ENCODE data around the gene JMJD7. TPM values are rescaled to one million over a fixed set of nuclear protein-coding genes. Genes with fewer than 3 reads are reported as not detected.

JMJD7 gene
- total RNA-seq, 4 donors from 2014 or later, result 1.9 to 10.9 (median 7.6) TPM

DNA sequence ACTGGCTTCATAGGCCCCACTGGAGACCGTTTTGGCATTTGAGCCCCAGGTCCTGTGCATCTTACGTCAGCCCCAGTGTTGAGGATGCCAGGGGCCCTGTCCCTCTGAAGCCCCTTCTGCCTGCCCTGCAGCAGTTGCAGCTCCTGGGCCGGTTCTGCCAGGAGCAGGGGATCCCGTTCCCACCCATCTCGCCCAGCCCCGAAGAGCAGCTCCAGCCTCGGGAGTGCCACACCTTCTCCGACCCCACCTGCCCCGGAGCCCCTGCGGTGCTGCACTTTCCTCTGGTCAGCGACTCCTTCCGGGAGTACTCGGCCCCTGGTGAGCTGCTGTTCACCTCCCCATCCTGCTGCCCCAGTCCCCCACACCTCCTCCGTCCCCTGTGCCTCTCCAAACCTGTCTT, 19.3 kb downstream of the JMJD7 start:
- H3K4me1 ChIP-seq, result no peaks in the 10 kb centered on the region
- DNase-seq, result no peak
- H3K9me3 ChIP-seq, result no peaks in the 10 kb centered on the region
- peaks cover 8% of the 10 kb centered on the region for H3K27me3 ChIP-seq
- H3K27ac ChIP-seq, result no peak overlapping the region
- no peak overlapping the region for H3K4me3 ChIP-seq
- in situ Hi-C loops (cut with MboI; ENCODE audit: low pct_ligation_motif_present in 1 of 4, low pct_unique_long_range_greater_than_20kb in 1 of 4, low sequenced_read_pairs in 3 of 4) (no loop called here), intact Hi-C loops (cut with DNase I; ENCODE audit: low total_unique reads) (no loop called here)
- TF ChIP-seq, protein P1, sequence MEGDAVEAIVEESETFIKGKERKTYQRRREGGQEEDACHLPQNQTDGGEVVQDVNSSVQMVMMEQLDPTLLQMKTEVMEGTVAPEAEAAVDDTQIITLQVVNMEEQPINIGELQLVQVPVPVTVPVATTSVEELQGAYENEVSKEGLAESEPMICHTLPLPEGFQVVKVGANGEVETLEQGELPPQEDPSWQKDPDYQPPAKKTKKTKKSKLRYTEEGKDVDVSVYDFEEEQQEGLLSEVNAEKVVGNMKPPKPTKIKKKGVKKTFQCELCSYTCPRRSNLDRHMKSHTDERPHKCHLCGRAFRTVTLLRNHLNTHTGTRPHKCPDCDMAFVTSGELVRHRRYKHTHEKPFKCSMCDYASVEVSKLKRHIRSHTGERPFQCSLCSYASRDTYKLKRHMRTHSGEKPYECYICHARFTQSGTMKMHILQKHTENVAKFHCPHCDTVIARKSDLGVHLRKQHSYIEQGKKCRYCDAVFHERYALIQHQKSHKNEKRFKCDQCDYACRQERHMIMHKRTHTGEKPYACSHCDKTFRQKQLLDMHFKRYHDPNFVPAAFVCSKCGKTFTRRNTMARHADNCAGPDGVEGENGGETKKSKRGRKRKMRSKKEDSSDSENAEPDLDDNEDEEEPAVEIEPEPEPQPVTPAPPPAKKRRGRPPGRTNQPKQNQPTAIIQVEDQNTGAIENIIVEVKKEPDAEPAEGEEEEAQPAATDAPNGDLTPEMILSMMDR (IDR thresholded peaks at IDR 0.05), result no peak
- TF ChIP-seq POLR2A (IDR thresholded peaks at IDR 0.05) (no peak), EP300 (IDR thresholded peaks at IDR 0.05; ENCODE audit: low read depth) (no peak), POLR2AphosphoS5 (IDR thresholded peaks at IDR 0.05) (no peak)
- peaks cover 0 to 21% (median 8%) of the 10 kb centered on the region in 4 donors for H3K36me3 ChIP-seq
- WGBS, 2 donors (ENCODE audit: low coverage in 1 of 2), result 91% methylated on average over 12 of the region's 14 CpGs; no CpG with 5 or more reads in 1 of the 2 donors

DNA sequence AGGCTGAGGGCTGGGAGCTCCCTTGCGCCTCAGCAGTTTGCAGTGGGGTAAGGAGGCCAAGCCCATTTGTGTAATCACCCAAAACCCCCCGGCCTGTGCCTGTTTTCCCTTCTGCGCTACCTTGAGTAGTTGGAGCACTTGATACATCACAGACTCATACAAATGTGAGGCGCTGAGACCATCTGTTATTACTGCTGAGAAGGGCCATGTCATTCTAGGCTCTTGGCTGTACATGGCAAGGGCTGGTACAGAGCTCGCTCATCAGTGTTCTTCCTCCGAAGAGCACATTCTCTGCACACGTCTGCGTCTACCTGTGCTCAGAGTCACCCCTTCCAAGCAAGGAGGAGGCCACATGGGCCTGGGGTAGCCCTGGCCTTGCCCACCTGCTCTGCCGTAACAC, 20.1 kb downstream of the JMJD7 start:
- H3K27ac ChIP-seq, result no peak overlapping the region
- in situ Hi-C loops (cut with MboI; ENCODE audit: low pct_ligation_motif_present in 1 of 4, low pct_unique_long_range_greater_than_20kb in 1 of 4, low sequenced_read_pairs in 3 of 4) (no loop called here), intact Hi-C loops (cut with DNase I; ENCODE audit: low total_unique reads) (no loop called here)
- TF ChIP-seq POLR2AphosphoS5 (IDR thresholded peaks at IDR 0.05), result no peak
- no peak for TF ChIP-seq POLR2A (IDR thresholded peaks at IDR 0.05)
- H3K4me3 ChIP-seq, result no peak overlapping the region
- peaks cover 0 to 21% (median 8%) of the 10 kb centered on the region in 4 donors for H3K36me3 ChIP-seq
- 97 to 100% methylated on average over 3 to 8 of the region's 9 CpGs for WGBS, 2 donors (ENCODE audit: low coverage in 1 of 2)
- H3K4me1 ChIP-seq, result no peaks in the 10 kb centered on the region
- peaks cover 14% of the 10 kb centered on the region for H3K27me3 ChIP-seq
- no peak for DNase-seq
- no peaks in the 10 kb centered on the region for H3K9me3 ChIP-seq

DNA sequence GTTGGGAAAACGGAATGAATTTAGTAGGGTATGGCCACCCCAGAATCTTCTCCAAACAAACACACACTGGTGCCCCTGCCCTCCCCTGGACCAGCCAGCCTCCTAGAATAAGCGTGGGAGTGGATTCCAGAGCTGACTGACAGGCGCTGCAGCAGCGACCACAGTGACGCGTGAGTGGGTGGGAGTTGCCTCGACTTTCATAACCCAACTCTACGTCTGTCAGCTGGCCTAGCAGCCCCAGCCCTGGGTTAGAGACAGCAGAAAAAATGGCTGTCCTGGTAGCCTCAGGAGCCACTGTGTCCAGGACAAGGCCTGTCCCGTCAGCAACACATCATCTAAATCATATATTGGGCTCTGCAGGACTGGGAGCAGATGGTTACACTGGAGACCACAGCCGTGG, 20.7 kb downstream of the JMJD7 start:
- WGBS, 2 donors (ENCODE audit: low coverage in 1 of 2), result 60 to 81% methylated on average over 1 to 10 of the region's 10 CpGs
- no peaks in the 10 kb centered on the region for H3K9me3 ChIP-seq
- no peak for DNase-seq
- in situ Hi-C loops (cut with MboI; ENCODE audit: low pct_ligation_motif_present in 1 of 4, low pct_unique_long_range_greater_than_20kb in 1 of 4, low sequenced_read_pairs in 3 of 4) (no loop called here), intact Hi-C loops (cut with DNase I; ENCODE audit: low total_unique reads) (no loop called here)
- H3K27me3 ChIP-seq, result peaks cover 15% of the 10 kb centered on the region
- peaks cover 0 to 21% (median 8%) of the 10 kb centered on the region in 4 donors for H3K36me3 ChIP-seq
- TF ChIP-seq POLR2AphosphoS5 (IDR thresholded peaks at IDR 0.05), result no peak
- TF ChIP-seq POLR2A (IDR thresholded peaks at IDR 0.05), result no peak
- no peak for TF ChIP-seq EP300 (IDR thresholded peaks at IDR 0.05; ENCODE audit: low read depth)
- TF ChIP-seq, protein P1 (IDR thresholded peaks at IDR 0.05), result no peak
- H3K27ac ChIP-seq, result no peak overlapping the region
- H3K4me1 ChIP-seq, result no peaks in the 10 kb centered on the region
- no peak overlapping the region for H3K4me3 ChIP-seq

DNA sequence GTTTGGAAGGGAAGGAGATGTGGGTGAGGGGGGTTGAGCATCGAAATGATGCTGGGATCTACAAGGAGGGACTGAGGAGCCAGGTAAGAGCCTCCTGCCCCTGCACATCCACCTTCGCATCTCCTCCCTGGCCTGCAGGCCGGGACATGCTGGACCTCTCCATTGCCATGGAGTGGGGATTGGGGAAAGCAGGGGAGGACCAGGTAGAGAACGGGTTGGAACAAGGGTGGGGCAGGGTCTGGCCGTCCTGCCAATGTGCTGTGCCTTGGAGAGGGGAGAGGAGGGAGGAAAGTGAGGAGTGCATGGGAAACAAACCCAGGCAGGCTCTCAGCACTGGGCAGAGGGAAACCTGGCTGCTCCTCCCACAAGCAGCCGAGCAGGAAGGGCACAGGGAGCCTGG, 21.3 kb downstream of the JMJD7 start:
- Histone ChIP-seq H3K36me3 (peaks cover 0 to 21% (median 8%) of the 10 kb centered on the region in 4 donors), H3K27me3 (peaks cover 21% of the 10 kb centered on the region), H3K27ac (no peak overlapping the region), H3K9me3 (no peaks in the 10 kb centered on the region), H3K4me1 (no peaks in the 10 kb centered on the region), H3K4me3 (no peak overlapping the region)
- intact Hi-C loops (cut with DNase I; ENCODE audit: low total_unique reads) (no loop called here), in situ Hi-C loops (cut with MboI; ENCODE audit: low pct_ligation_motif_present in 1 of 4, low pct_unique_long_range_greater_than_20kb in 1 of 4, low sequenced_read_pairs in 3 of 4) (no loop called here)
- no peak for DNase-seq
- 76% methylated on average over 6 of the region's 6 CpGs; no CpG with 5 or more reads in 1 of the 2 donors for WGBS, 2 donors (ENCODE audit: low coverage in 1 of 2)
- TF ChIP-seq, protein P1 (IDR thresholded peaks at IDR 0.05), result no peak
- TF ChIP-seq POLR2A (IDR thresholded peaks at IDR 0.05) (no peak), POLR2AphosphoS5 (IDR thresholded peaks at IDR 0.05) (no peak), EP300 (IDR thresholded peaks at IDR 0.05; ENCODE audit: low read depth) (no peak)

DNA sequence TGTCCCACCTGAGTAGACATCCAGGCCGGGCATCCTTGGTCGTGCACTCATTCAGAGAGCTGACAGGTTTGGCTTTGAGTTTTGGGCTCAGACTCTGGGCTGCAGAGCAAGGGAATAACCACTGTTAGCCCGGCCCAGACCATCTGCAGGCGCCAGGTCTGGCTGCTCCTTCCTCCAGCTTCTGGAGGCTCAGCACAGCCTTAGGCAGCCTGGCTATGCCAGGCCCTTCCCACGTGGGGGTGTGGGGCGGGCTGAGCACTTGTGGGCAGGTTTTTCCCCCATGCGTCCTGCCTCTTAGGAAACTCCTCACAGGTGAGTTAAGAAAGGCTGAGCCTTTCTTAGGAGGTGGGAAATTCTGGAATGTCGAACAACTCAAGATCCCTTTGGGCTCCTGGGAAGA, 22.0 kb downstream of the JMJD7 start:
- peaks cover 21% of the 10 kb centered on the region for H3K27me3 ChIP-seq
- H3K27ac ChIP-seq, result no peak overlapping the region
- WGBS, 2 donors (ENCODE audit: low coverage in 1 of 2), result 54% methylated on average over 6 of the region's 8 CpGs; no CpG with 5 or more reads in 1 of the 2 donors
- no peaks in the 10 kb centered on the region for H3K9me3 ChIP-seq
- TF ChIP-seq, protein P1 (IDR thresholded peaks at IDR 0.05), result no peak
- TF ChIP-seq POLR2A (IDR thresholded peaks at IDR 0.05) (no peak), POLR2AphosphoS5 (IDR thresholded peaks at IDR 0.05) (no peak), EP300 (IDR thresholded peaks at IDR 0.05; ENCODE audit: low read depth) (no peak)
- H3K36me3 ChIP-seq, result peaks cover 0 to 21% (median 8%) of the 10 kb centered on the region in 4 donors
- in situ Hi-C loops (cut with MboI; ENCODE audit: low pct_ligation_motif_present in 1 of 4, low pct_unique_long_range_greater_than_20kb in 1 of 4, low sequenced_read_pairs in 3 of 4) (no loop called here), intact Hi-C loops (cut with DNase I; ENCODE audit: low total_unique reads) (no loop called here)
- no peak overlapping the region for H3K4me3 ChIP-seq
- H3K4me1 ChIP-seq, result no peaks in the 10 kb centered on the region
- DNase-seq, result no peak

All from transverse colon (tissue), 4 donors.